Measurements from ENCODE around the gene ARHGEF16.

Gene ARHGEF16

DNA sequence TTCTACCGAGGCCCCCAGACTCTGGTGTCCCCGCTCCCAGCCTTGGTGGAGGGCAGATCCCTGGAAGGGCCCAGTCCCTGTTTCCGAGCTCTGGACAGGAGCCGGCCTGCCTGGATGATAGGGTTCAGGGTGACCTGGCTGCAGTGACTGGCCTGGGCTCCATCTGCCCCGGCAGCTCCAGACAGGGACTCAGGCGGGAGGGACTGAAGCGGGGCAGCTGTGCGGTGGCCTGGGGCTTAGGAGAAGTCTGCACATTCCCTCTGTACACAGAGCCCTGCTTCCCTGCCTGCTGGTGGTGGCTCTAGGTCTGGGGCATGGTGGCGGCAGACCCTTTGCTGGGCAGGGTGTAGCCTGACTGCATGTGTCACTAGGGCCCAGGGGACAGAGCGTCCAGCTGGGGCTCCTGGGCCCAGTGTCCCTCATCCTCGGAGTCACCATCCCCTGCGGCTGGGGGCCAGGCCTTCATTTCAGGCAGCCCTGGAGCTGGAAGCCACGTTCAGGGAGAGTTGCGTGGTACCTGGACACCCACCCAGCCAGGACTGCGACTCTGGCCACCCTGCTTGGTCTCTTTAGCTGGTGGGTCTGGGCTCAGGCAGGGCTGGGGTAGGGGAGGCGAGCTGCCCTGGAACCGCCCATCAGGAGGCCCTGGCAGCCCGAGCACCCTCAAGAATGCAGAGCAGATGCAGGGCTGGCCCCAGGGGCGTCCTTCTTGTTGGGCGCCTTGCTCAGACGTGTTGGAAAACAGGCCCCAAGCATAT is 9.6 kb downstream of the ARHGEF16 start:
- DNase-seq: no peak
- no peaks in the 10 kb centered on the region for H4K20me1 ChIP-seq (ENCODE audit: insufficient read depth, low read length)
- H3K4me3 ChIP-seq (ENCODE audit: low read length): no peak overlapping the region
- peaks cover 100% of the 10 kb centered on the region for H3K27me3 ChIP-seq (replicated peaks; ENCODE audit: insufficient read depth, low read length)
- TF ChIP-seq, protein P1, sequence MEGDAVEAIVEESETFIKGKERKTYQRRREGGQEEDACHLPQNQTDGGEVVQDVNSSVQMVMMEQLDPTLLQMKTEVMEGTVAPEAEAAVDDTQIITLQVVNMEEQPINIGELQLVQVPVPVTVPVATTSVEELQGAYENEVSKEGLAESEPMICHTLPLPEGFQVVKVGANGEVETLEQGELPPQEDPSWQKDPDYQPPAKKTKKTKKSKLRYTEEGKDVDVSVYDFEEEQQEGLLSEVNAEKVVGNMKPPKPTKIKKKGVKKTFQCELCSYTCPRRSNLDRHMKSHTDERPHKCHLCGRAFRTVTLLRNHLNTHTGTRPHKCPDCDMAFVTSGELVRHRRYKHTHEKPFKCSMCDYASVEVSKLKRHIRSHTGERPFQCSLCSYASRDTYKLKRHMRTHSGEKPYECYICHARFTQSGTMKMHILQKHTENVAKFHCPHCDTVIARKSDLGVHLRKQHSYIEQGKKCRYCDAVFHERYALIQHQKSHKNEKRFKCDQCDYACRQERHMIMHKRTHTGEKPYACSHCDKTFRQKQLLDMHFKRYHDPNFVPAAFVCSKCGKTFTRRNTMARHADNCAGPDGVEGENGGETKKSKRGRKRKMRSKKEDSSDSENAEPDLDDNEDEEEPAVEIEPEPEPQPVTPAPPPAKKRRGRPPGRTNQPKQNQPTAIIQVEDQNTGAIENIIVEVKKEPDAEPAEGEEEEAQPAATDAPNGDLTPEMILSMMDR (IDR thresholded peaks at IDR 0.05; ENCODE audit: low read length): no peak
- TF ChIP-seq EZH2 (optimal IDR thresholded peaks at IDR 0.05; ENCODE audit: low read depth, low read length) (no peak), EZH2phosphoT487 (IDR thresholded peaks at IDR 0.05; ENCODE audit: low read length) (no peak)
- H3K4me1 ChIP-seq (ENCODE audit: low read length): no peaks in the 10 kb centered on the region
- no peaks in the 10 kb centered on the region for H3F3A ChIP-seq (ENCODE audit: insufficient read depth, low read length)
- no peak overlapping the region for H3K4me2 ChIP-seq (ENCODE audit: low read depth, low read length)
- no peak overlapping the region for H3K27ac ChIP-seq (ENCODE audit: low read length)
- no peaks in the 10 kb centered on the region for H3K36me3 ChIP-seq (replicated peaks; ENCODE audit: insufficient read depth, low read length)
- H3K9me3 ChIP-seq (replicated peaks; ENCODE audit: insufficient read depth, low read length): no peaks in the 10 kb centered on the region
- no peaks in the 10 kb centered on the region for H3K9me2 ChIP-seq (replicated peaks; ENCODE audit: insufficient read depth, low read length)
- H3K79me2 ChIP-seq (ENCODE audit: low read length): no peaks in the 10 kb centered on the region
- no peak overlapping the region for H3K9ac ChIP-seq (ENCODE audit: low read length)
- no peak overlapping the region for H2AFZ ChIP-seq (ENCODE audit: low read length)

DNA sequence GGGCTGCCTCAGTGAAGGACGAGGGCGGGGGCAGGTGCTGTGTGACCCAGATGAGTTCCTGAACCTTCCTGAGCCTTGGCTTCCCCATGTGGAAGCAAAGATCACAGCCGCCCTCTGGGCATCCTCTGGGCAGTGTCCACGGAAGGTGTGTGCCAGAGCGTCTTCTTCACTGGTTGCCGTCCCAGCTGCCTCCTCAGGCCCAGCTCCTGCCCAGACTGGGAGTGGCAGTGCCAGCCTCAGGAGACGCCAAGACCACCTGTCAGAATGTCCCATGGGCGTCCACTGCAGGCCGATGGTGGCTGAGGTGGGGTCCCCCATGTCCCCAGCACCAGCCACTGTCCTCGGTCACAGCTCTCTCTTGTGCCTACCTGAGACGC is 10.2 kb downstream of the ARHGEF16 start:
- Histone ChIP-seq H3K27ac (ENCODE audit: low read length) (no peak overlapping the region), H3K9ac (ENCODE audit: low read length) (no peak overlapping the region)

GRCh38 chr1:3465091-3465934 is 10.8 kb downstream of the ARHGEF16 start:
- Histone ChIP-seq H3K9me2 (replicated peaks; ENCODE audit: insufficient read depth, low read length) (no peaks in the 10 kb centered on the region), H4K20me1 (ENCODE audit: insufficient read depth, low read length) (no peaks in the 10 kb centered on the region), H3K4me2 (ENCODE audit: low read depth, low read length) (no peak overlapping the region), H3K79me2 (ENCODE audit: low read length) (no peaks in the 10 kb centered on the region), H3K27me3 (replicated peaks; ENCODE audit: insufficient read depth, low read length) (peaks cover 93% of the 10 kb centered on the region), H2AFZ (ENCODE audit: low read length) (no peak overlapping the region), H3K36me3 (replicated peaks; ENCODE audit: insufficient read depth, low read length) (no peaks in the 10 kb centered on the region), H3K27ac (ENCODE audit: low read length) (no peak overlapping the region), H3F3A (ENCODE audit: insufficient read depth, low read length) (no peaks in the 10 kb centered on the region), H3K9ac (ENCODE audit: low read length) (no peak overlapping the region), H3K9me3 (replicated peaks; ENCODE audit: insufficient read depth, low read length) (no peaks in the 10 kb centered on the region), H3K4me1 (ENCODE audit: low read length) (no peaks in the 10 kb centered on the region), H3K4me3 (ENCODE audit: low read length) (no peak overlapping the region)
- TF ChIP-seq, protein P1 (IDR thresholded peaks at IDR 0.05; ENCODE audit: low read length): no peak
- no peak for TF ChIP-seq EZH2phosphoT487 (IDR thresholded peaks at IDR 0.05; ENCODE audit: low read length)
- no peak for TF ChIP-seq EZH2 (optimal IDR thresholded peaks at IDR 0.05; ENCODE audit: low read depth, low read length)
- no peak for DNase-seq

More for the DNA sequence above, 10.2 kb downstream of the ARHGEF16 start:
- H4K20me1 ChIP-seq (ENCODE audit: insufficient read depth, low read length): no peaks in the 10 kb centered on the region
- TF ChIP-seq EZH2phosphoT487 (IDR thresholded peaks at IDR 0.05; ENCODE audit: low read length) (no peak), EZH2 (optimal IDR thresholded peaks at IDR 0.05; ENCODE audit: low read depth, low read length) (no peak)
- TF ChIP-seq, protein P1 (IDR thresholded peaks at IDR 0.05; ENCODE audit: low read length): no peak
- H3K4me1 ChIP-seq (ENCODE audit: low read length): no peaks in the 10 kb centered on the region
- no peaks in the 10 kb centered on the region for H3K9me2 ChIP-seq (replicated peaks; ENCODE audit: insufficient read depth, low read length)
- H3K4me2 ChIP-seq (ENCODE audit: low read depth, low read length): no peak overlapping the region
- no peak overlapping the region for H2AFZ ChIP-seq (ENCODE audit: low read length)
- no peaks in the 10 kb centered on the region for H3F3A ChIP-seq (ENCODE audit: insufficient read depth, low read length)
- H3K27me3 ChIP-seq (replicated peaks; ENCODE audit: insufficient read depth, low read length): peaks cover 100% of the 10 kb centered on the region
- H3K79me2 ChIP-seq (ENCODE audit: low read length): no peaks in the 10 kb centered on the region
- no peaks in the 10 kb centered on the region for H3K9me3 ChIP-seq (replicated peaks; ENCODE audit: insufficient read depth, low read length)
- no peak for DNase-seq
- no peak overlapping the region for H3K4me3 ChIP-seq (ENCODE audit: low read length)
- no peaks in the 10 kb centered on the region for H3K36me3 ChIP-seq (replicated peaks; ENCODE audit: insufficient read depth, low read length)
